Suprapubic skin (tissue), 4 donors: ENCODE measurements around the gene MUS81. TPM values are rescaled to one million over a fixed set of nuclear protein-coding genes. Genes with fewer than 3 reads are reported as not detected.

Source experiments
- DNase-seq, 2 donors: peaks; one replicate each; pipeline ENCODE4 v3.0.0-alpha.2; 2019; ENCODE audit warnings: low spot score in 2 of 2
- H3K27ac ChIP-seq: fragments of 200-600 bp; sonication (generic); one replicate; pipeline ENCODE4 v1.5.1; 2019
- H3K27me3 ChIP-seq: fragments of 200-600 bp; sonication (generic); one replicate; pipeline ENCODE4 v1.5.1; 2019
- H3K36me3 ChIP-seq: fragments of 200-600 bp; sonication (generic); one replicate; pipeline ENCODE4 v1.5.1; 2019
- H3K4me1 ChIP-seq: fragments of 200-600 bp; sonication (generic); one replicate; pipeline ENCODE4 v1.5.1; 2019
- H3K4me3 ChIP-seq: fragments of 200-600 bp; sonication (generic); one replicate; pipeline ENCODE4 v1.5.1; 2019; ENCODE audit warnings: mild to moderate bottlenecking
- H3K9me3 ChIP-seq: fragments of 200-600 bp; sonication (generic); one replicate; pipeline ENCODE4 v1.5.1; 2019
- CTCF ChIP-seq, 2 donors: fragments of 200-600 bp in 1 of 2; fragments of 450-650 bp in 1 of 2; sonication (generic) in 1 of 2; IDR thresholded peaks; one replicate each; pipeline ENCODE4 v1.5.1; 2016 to 2019; ENCODE audit warnings: antibody characterized with exemption in 2 of 2, mild to moderate bottlenecking in 1 of 2, moderate library complexity in 1 of 2
- EP300 ChIP-seq: sonication (generic); formaldehyde crosslinking; IDR thresholded peaks from one replicate; pipeline ENCODE4 v1.6.1; 2017; ENCODE audit warnings: antibody characterized with exemption
- POLR2A ChIP-seq, 2 donors: fragments of 450-650 bp; IDR thresholded peaks; one replicate each; pipeline ENCODE4 v1.6.1; 2017; ENCODE audit warnings: antibody characterized with exemption in 2 of 2, mild to moderate bottlenecking in 2 of 2, moderate library complexity in 2 of 2
- POLR2AphosphoS5 ChIP-seq, 3 donors: sonication (generic); formaldehyde crosslinking; IDR thresholded peaks; one replicate each; pipeline ENCODE4 v1.6.1; 2017; ENCODE audit warnings: antibody characterized with exemption in 3 of 3
- whole genome bisulfite sequencing: methylation state at CpG from one replicate; pipeline ENCODE4 v1.1.5; 2018; 5-methylcytosine and 5-hydroxymethylcytosine counted together
- total RNA-seq, 4 donors: library from RNA; depleted of rRNA; stranded (reverse); fragments of >200 nt; gene quantifications; one replicate each; pipeline ENCODE4 v1.1.0, GENCODE V29; 2016

Gene MUS81
- total RNA-seq, 4 donors from 2014 or later, result 22.8 to 46.2 (median 32.2) TPM

DNA sequence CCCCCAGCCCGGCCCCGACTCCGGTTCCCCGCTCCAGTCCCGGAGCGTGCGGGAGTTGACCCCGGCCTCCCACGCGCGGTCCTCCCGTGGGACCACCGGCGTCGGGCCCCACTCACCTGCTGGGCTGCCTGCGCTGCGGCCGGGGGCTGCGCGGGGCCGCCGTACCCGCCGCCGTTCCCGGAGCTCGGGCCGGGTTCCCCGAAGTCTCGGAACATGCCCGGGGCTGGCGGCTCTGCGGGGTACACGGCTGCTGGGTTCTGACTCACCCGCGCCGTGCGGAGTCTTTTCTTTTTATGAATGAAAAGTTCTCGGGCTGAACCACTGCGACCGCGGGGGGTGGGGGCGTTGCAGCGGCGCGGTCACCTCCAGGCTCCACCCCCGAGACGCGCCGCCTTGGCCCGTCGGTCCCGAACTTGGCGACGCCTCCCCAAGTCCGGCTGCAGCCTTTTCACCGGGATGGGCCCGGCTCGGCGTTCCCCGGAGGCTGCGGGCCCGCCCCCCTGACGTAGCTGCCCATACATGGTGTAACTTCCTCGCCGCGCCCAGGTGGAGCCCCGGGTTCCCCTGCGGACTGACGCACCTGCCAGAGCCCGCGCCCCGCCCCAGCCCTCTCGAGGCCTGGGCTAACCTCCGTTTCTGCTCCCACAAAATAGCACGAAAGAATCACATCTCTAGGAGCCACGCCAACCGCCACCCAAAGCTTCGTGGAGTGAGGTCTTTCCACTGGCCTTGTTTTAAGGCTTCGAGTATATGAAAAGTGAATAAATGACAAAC, 40.1 kb downstream of the MUS81 start, which contains the start of gene FOSL1:
Gene FOSL1 (minus strand): TSS at position 264 of the 774 bp plus-strand sequence. CDS start 49 bp downstream, at position 215.
- Histone ChIP-seq H3K27ac (peak within 1 kb of the TSS; percentile 73), H3K9me3 (no peaks in the 10 kb centered on the region), H3K36me3 (no peaks in the 10 kb centered on the region), H3K4me3 (peak within 1 kb of the TSS; percentile 75), H3K27me3 (no peaks in the 10 kb centered on the region), H3K4me1 (peaks cover 26% of the 10 kb centered on the region)
- TF ChIP-seq CTCF (IDR thresholded peaks at IDR 0.05) (no peak), EP300 (no peak), POLR2A (IDR thresholded peaks at IDR 0.05) (peak; percentile 18 to 88), POLR2AphosphoS5 (IDR thresholded peaks at IDR 0.05) (peak in 1 of 3 donors; percentile 52)
- 10% methylated on average over 15 of the region's 80 CpGs for WGBS
- DNase-seq, result peak; percentile 95

DNA sequence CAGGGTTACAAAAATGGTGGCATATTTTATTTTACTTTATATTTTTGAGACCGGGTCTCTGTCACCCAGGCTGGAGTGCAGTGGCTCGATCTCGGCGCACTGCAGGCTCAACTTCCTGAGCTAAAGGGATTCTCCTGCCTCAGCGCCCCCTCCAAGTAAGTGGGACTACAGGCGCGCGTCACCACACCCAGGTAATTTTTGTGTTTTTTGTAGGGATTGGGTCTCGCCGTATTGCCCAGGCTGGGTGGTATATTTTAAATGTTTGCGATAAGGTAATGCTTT, 40.6 kb downstream of the MUS81 start:
- H3K27ac ChIP-seq, result peak overlapping the region; percentile 73
- TF ChIP-seq EP300 (no peak), CTCF (IDR thresholded peaks at IDR 0.05) (no peak)

DNA sequence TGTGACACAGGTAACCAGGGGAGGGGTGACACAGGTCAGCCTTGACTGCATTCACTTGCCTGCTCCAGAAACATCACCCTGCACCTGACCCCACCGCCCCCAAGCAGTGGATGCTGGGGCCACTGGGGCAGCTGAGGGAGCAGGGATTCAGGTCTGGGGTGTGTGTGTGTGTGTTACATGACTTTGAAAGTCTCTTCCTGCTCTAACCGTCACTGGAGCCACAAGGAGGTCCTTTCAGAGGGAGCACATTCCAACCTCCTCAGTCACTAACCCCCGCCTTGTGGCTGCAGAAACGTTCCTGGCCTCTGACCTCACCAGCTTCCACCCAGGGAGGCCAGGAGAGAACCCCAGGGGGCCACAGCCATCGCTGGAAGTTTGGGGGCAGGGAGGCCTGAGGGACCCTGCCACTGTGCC, 42.8 kb downstream of the MUS81 start:
- H3K27me3 ChIP-seq, result no peaks in the 10 kb centered on the region
- 19% methylated on average over 4 of the region's 5 CpGs for WGBS
- DNase-seq, result no peak
- TF ChIP-seq POLR2A (IDR thresholded peaks at IDR 0.05), result no peak
- TF ChIP-seq POLR2AphosphoS5 (IDR thresholded peaks at IDR 0.05), result no peak
- TF ChIP-seq CTCF (IDR thresholded peaks at IDR 0.05), result no peak
- no peak for TF ChIP-seq EP300
- H3K9me3 ChIP-seq, result no peaks in the 10 kb centered on the region
- no peaks in the 10 kb centered on the region for H3K36me3 ChIP-seq
- H3K4me1 ChIP-seq, result peaks cover 26% of the 10 kb centered on the region
- H3K4me3 ChIP-seq, result no peak overlapping the region
- H3K27ac ChIP-seq, result no peak overlapping the region

More for the DNA sequence above, 40.6 kb downstream of the MUS81 start:
- H3K27me3 ChIP-seq, result no peaks in the 10 kb centered on the region
- no peak for DNase-seq
- WGBS, result 86% methylated on average over 11 of the region's 11 CpGs
- H3K36me3 ChIP-seq, result no peaks in the 10 kb centered on the region
- H3K4me1 ChIP-seq, result peaks cover 26% of the 10 kb centered on the region
- peak overlapping the region; percentile 75 for H3K4me3 ChIP-seq
- H3K9me3 ChIP-seq, result no peaks in the 10 kb centered on the region

- H3K9me3 ChIP-seq, result no peaks in the 10 kb centered on the region
- no peak for TF ChIP-seq POLR2AphosphoS5 (IDR thresholded peaks at IDR 0.05)
- TF ChIP-seq POLR2A (IDR thresholded peaks at IDR 0.05), result no peak
- TF ChIP-seq CTCF (IDR thresholded peaks at IDR 0.05), result no peak
- TF ChIP-seq EP300, result no peak
- no peaks in the 10 kb centered on the region for H3K36me3 ChIP-seq
- no peak overlapping the region for H3K27ac ChIP-seq
- H3K4me1 ChIP-seq, result peaks cover 22% of the 10 kb centered on the region
- no peaks in the 10 kb centered on the region for H3K27me3 ChIP-seq
- no peak overlapping the region for H3K4me3 ChIP-seq
- DNase-seq, result no peak
- 78% methylated on average over 8 of the region's 8 CpGs for WGBS
Observed at GRCh38 chr11:65903715-65904114, 43.5 kb downstream of the MUS81 start.

DNA sequence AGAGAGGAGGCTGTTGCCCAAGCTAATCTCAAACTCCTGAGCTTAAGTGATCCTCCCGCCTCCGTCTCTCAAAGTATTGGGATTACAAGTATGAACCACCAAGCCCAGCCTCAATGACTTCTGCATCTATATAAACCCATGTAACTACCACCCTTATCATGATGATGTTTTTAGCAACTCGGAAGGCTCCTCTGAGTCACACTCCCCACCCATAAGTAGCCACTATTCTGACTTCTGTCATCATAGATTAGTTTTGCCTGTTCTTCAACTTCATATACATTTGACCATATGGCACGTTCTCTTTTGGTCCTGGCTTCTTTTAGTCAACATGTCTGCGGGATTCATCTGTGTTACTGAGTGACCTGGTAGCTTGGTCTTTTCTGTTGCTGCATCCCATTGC, 46.4 kb downstream of the MUS81 start:
- Histone ChIP-seq H3K9me3 (no peaks in the 10 kb centered on the region), H3K36me3 (no peaks in the 10 kb centered on the region), H3K4me3 (no peak overlapping the region), H3K27me3 (no peaks in the 10 kb centered on the region), H3K4me1 (peaks cover 6% of the 10 kb centered on the region), H3K27ac (no peak overlapping the region)
- TF ChIP-seq POLR2AphosphoS5 (IDR thresholded peaks at IDR 0.05) (no peak), EP300 (no peak), POLR2A (IDR thresholded peaks at IDR 0.05) (no peak), CTCF (IDR thresholded peaks at IDR 0.05) (no peak)
- WGBS, result 85% methylated on average over 5 of the region's 5 CpGs
- DNase-seq, result no peak
